ENCODE results near the gene SPG7. TPM values are rescaled to one million over a fixed set of nuclear protein-coding genes. Genes with fewer than 3 reads are reported as not detected.

The SPG7 gene
- polyA plus RNA-seq, 1 donor from 2014 or later = 216 TPM

DNA sequence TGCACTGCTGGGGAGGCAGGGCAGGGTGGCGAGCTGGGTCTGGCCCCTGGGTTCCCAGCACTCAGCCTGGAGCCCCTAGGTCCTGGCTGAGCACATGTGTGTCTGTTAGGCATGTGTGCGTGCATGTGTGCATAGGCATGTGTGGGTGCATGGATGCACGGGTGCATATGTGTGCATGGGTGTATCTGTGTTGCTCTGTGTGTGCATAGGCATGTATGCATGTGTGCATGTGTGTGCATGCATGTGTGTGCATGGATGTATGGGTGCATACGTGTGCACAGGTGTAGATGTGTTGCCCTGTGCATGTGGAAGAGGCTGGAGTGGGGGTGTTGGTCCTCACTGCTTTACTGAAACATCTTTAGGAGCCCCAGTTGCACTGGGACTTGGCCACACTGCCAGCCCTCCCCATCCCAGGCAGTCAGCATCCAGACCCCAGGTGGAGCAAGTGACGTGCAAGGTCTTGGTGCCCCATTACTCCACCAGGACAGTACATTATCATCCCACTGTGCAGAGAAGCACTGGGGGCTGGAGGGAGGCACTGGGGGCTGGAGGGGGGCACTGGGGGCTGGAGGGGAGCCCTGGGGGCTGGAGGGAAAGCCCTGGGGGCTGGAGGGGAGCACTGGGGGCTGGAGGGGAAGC is 94.9 kb downstream of the SPG7 start:
- no peaks in the 10 kb centered on the region for H3K9me3 ChIP-seq (ENCODE audit: low read length)
- H3K4me2 ChIP-seq (ENCODE audit: low read length) = no peak overlapping the region
- no peak overlapping the region for H3K9ac ChIP-seq (ENCODE audit: low read length)
- TF ChIP-seq TAF1 (IDR thresholded peaks at IDR 0.05; ENCODE audit: low read depth) (no peak), RAD21 (conservative IDR thresholded peaks at IDR 0.05) (no peak)
- TF ChIP-seq, protein P1, sequence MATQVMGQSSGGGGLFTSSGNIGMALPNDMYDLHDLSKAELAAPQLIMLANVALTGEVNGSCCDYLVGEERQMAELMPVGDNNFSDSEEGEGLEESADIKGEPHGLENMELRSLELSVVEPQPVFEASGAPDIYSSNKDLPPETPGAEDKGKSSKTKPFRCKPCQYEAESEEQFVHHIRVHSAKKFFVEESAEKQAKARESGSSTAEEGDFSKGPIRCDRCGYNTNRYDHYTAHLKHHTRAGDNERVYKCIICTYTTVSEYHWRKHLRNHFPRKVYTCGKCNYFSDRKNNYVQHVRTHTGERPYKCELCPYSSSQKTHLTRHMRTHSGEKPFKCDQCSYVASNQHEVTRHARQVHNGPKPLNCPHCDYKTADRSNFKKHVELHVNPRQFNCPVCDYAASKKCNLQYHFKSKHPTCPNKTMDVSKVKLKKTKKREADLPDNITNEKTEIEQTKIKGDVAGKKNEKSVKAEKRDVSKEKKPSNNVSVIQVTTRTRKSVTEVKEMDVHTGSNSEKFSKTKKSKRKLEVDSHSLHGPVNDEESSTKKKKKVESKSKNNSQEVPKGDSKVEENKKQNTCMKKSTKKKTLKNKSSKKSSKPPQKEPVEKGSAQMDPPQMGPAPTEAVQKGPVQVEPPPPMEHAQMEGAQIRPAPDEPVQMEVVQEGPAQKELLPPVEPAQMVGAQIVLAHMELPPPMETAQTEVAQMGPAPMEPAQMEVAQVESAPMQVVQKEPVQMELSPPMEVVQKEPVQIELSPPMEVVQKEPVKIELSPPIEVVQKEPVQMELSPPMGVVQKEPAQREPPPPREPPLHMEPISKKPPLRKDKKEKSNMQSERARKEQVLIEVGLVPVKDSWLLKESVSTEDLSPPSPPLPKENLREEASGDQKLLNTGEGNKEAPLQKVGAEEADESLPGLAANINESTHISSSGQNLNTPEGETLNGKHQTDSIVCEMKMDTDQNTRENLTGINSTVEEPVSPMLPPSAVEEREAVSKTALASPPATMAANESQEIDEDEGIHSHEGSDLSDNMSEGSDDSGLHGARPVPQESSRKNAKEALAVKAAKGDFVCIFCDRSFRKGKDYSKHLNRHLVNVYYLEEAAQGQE (IDR thresholded peaks at IDR 0.05; ENCODE audit: borderline replicate concordance) = no peak
- H3F3A ChIP-seq (ENCODE audit: insufficient read depth, low read length, poor library complexity, severe bottlenecking) = no peaks in the 10 kb centered on the region
- no peaks in the 10 kb centered on the region for H4K20me1 ChIP-seq (ENCODE audit: insufficient read depth)
- no peaks in the 10 kb centered on the region for H3K9me2 ChIP-seq (ENCODE audit: insufficient read depth, low read length)
- H2AFZ ChIP-seq (ENCODE audit: low read depth, low read length) = no peak overlapping the region
- H3K27me3 ChIP-seq (ENCODE audit: insufficient read depth, low read depth, low read length) = no peaks in the 10 kb centered on the region
- no peaks in the 10 kb centered on the region for H3K79me2 ChIP-seq (replicated peaks; ENCODE audit: insufficient read depth, low read length)
- no peak overlapping the region for H3K4me3 ChIP-seq (ENCODE audit: low read length)
- peak overlapping the region; percentile 47 for H3K27ac ChIP-seq (ENCODE audit: low read length)
- no peaks in the 10 kb centered on the region for H3K36me3 ChIP-seq (ENCODE audit: insufficient read depth, low read length)

DNA sequence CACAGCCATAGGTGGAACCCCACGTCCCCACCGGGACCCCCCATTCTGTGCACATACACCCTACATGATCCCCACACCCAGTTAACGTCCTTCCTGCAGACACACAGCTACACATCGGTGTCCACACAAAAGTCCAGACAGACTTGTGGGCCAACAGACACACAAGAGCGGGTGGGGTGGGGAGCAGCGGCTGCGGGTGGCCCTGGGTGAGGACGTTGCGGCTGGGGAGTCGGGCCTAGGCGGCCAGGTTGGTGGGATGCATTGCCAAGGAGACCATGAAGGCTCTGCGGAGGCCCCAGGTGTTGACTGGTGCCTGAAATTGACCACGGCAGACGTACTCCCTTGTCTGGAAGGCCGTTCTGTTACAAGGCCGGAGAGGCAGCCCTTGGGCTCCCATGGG is 96.6 kb downstream of the SPG7 start:
- Histone ChIP-seq H3K4me2 (ENCODE audit: low read length) (no peak overlapping the region), H3K79me2 (replicated peaks; ENCODE audit: insufficient read depth, low read length) (no peaks in the 10 kb centered on the region), H3K27ac (ENCODE audit: low read length) (no peak overlapping the region), H2AFZ (ENCODE audit: low read depth, low read length) (no peak overlapping the region), H3K4me3 (ENCODE audit: low read length) (no peak overlapping the region), H3K27me3 (ENCODE audit: insufficient read depth, low read depth, low read length) (no peaks in the 10 kb centered on the region), H3K9ac (ENCODE audit: low read length) (no peak overlapping the region), H4K20me1 (ENCODE audit: insufficient read depth) (no peaks in the 10 kb centered on the region), H3K9me3 (ENCODE audit: low read length) (no peaks in the 10 kb centered on the region), H3K9me2 (ENCODE audit: insufficient read depth, low read length) (no peaks in the 10 kb centered on the region), H3F3A (ENCODE audit: insufficient read depth, low read length, poor library complexity, severe bottlenecking) (no peaks in the 10 kb centered on the region), H3K36me3 (ENCODE audit: insufficient read depth, low read length) (no peaks in the 10 kb centered on the region)
- TF ChIP-seq SMC3 (conservative IDR thresholded peaks at IDR 0.05; ENCODE audit: poor library complexity) = no peak
- TF ChIP-seq, protein P1 (IDR thresholded peaks at IDR 0.05; ENCODE audit: borderline replicate concordance) = no peak
- TF ChIP-seq, protein P2, sequence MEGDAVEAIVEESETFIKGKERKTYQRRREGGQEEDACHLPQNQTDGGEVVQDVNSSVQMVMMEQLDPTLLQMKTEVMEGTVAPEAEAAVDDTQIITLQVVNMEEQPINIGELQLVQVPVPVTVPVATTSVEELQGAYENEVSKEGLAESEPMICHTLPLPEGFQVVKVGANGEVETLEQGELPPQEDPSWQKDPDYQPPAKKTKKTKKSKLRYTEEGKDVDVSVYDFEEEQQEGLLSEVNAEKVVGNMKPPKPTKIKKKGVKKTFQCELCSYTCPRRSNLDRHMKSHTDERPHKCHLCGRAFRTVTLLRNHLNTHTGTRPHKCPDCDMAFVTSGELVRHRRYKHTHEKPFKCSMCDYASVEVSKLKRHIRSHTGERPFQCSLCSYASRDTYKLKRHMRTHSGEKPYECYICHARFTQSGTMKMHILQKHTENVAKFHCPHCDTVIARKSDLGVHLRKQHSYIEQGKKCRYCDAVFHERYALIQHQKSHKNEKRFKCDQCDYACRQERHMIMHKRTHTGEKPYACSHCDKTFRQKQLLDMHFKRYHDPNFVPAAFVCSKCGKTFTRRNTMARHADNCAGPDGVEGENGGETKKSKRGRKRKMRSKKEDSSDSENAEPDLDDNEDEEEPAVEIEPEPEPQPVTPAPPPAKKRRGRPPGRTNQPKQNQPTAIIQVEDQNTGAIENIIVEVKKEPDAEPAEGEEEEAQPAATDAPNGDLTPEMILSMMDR (IDR thresholded peaks at IDR 0.05; ENCODE audit: poor library complexity, severe bottlenecking) = no peak
- TF ChIP-seq EP300 (conservative IDR thresholded peaks at IDR 0.05; ENCODE audit: poor library complexity, severe bottlenecking) = no peak
- no peak for TF ChIP-seq TAF1 (IDR thresholded peaks at IDR 0.05; ENCODE audit: low read depth)
- no peak for TF ChIP-seq MXI1 (conservative IDR thresholded peaks at IDR 0.05; ENCODE audit: poor library complexity, severe bottlenecking)
- no peak for TF ChIP-seq EZH2 (IDR thresholded peaks at IDR 0.05; ENCODE audit: borderline replicate concordance, insufficient read depth, low read length, poor library complexity, severe bottlenecking)
- no peak for TF ChIP-seq POLR2AphosphoS5 (IDR thresholded peaks at IDR 0.05)
- no peak for TF ChIP-seq RAD21 (conservative IDR thresholded peaks at IDR 0.05)

Measured in neural cell (in vitro differentiated cells).